GM21526 (cell line): ENCODE measurements around the gene VKORC1L1.
"Not testable (repeated sequence)": the region's sequence is repeated elsewhere in the genome, so short reads cannot be mapped to it uniquely, and the experiment has no call there.

Experiments used
- ATAC-seq: cut with Tn5 transposase; IDR thresholded peaks from one replicate; pipeline ENCODE4 v1.9.1; 2021; ENCODE audit warnings: moderate library complexity; ENCODE audit not compliant: unreplicated experiment, low FRiP score

VKORC1L1 gene

DNA sequence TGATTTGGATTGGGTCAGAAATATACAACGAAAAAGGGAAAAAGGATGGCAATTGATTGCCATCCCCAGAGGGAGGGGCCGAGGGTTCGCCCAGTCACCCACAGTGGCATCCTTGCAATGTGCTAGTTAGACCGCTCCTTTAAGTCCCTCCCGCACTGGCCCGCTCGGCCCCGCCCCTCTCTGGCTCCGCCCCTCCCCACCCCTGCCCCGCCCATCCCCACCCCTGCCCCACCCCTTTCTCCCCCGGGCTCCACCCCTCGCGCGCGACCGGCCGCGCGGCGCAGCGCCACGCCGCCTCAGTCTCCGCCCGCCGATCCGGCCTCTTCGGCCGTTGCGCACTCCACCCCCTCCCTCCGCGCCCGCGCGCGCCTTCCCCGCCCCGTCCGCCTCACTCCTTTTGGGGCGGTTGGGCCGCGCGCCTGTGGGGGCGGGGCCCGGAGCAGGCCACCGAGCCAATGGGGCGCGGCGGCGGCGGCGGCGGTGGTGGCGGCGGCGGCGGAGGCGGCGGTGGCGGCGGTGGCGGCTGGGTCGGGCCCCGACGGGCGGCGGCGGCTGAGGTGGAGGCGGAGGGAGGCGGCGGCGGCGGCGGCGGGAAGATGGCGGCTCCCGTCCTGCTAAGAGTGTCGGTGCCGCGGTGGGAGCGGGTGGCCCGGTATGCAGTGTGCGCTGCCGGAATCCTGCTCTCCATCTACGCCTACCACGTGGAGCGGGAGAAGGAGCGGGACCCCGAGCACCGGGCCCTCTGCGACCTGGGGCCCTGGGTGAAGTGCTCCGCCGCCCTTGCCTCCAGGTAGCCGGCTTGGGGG is at the start of gene VKORC1L1:
TSS of gene VKORC1L1 (plus strand) at position 299 of the 806 bp plus-strand sequence. CDS start at position 597, 298 bp downstream.
- ATAC-seq: peak; percentile 83

GRCh38 chr7:65827366-65827765 is 45.5 kb upstream of the VKORC1L1 start:
- ATAC-seq: no peak

DNA sequence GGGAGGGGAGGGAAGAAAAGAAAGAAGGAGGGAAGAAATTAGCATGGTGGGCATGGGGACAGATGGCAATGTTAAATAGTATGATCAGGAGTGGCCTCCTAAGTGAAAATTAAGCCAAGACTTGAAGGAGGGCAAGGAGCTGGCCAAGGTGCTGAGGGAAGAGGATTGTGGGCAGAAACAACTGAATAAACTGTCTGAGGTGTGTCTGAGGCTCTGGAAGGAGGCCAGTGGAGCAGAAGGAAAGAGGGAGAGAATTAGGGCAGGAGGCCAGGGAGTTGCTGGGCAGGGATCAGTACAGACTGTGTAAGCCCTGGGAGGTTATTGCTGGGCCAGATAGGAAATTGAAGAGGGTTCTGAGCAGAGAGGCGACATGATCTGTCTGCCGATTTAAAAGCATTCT is 40.6 kb upstream of the VKORC1L1 start:
- ATAC-seq: no peak

GRCh38 chr7:65836684-65837083 is 36.2 kb upstream of the VKORC1L1 start:
- ATAC-seq: not testable (repeated sequence)

DNA sequence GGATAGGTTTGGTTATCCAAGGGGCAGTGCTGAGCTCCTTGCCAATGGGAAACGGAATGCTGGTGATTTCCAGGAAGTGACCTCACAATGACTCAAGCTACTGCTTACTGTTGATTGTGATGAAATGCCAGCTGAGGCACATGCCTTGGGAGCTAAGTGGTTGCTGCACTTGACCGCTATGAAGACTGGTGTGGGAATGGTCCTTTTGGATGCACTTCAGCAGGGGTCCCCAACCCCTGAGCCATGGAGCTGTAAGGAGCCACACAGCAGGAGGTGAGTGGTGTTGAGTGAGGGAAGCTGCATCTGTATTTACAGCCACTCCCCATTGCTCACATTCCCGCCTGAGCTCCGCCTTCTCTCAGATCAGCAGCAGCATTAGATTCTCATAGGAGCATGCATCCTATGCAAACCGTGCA is 35.3 kb upstream of the VKORC1L1 start:
- not testable (repeated sequence) for ATAC-seq

- no peak for ATAC-seq
Observed at GRCh38 chr7:65839846-65840245, 33.0 kb upstream of the VKORC1L1 start.

DNA sequence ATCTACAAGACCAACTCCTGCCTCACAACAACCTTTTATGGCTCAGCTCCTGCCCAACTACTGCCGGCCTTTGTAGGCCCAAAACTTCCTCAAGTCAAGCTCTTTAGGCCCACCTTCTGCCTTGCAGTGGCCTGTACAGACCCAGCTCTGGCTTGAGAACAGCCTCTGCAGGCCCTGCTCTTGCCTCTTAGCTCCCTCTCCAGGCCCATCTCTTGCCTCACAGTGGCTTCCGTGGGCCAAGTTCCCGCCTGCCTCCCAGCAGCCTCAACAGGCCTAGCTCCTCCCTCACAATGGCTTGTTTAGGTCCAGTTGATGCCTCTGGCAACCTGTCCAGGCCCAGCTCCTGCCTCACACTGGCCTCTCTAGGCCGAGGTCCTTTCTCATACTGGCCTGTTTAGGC is 32.4 kb upstream of the VKORC1L1 start:
- ATAC-seq: no peak

- not testable (repeated sequence) for ATAC-seq
Observed at GRCh38 chr7:65843616-65844015, 29.3 kb upstream of the VKORC1L1 start.

- ATAC-seq: no peak
Observed at GRCh38 chr7:65846008-65846570, 26.8 kb upstream of the VKORC1L1 start.

GRCh38 chr7:65853426-65853825 is 19.4 kb upstream of the VKORC1L1 start:
- ATAC-seq: not testable (repeated sequence)

GRCh38 chr7:65853892-65854291 is 19.0 kb upstream of the VKORC1L1 start:
- not testable (repeated sequence) for ATAC-seq

DNA sequence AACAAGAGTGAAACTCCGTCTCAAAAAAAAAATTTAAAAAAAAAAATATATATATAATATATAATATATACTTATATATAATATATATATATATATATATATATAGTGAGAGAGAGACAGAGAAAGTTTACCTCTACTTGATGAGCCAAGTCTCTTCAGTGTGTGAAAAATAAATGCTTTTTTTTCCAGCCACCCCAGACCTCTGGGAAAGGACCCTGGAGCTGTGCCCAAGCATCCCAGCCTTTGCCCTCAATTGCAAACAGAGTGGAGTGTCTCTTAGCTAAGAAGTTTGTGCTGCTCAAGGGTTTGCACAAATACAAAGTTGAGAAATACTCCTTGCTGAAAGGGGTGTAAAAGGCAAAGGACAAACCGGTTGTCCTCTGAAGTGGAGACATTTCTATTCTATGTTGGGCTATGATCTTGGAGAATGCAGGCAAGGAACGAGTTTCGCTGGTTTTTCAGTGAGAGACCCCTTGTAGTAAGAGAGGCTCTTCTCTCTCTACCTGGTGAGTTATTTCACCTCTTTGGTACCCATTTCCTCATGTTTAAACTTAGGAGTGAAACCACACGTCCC is 15.5 kb upstream of the VKORC1L1 start:
- not testable (repeated sequence) for ATAC-seq

GRCh38 chr7:65858660-65859059 is 14.2 kb upstream of the VKORC1L1 start:
- ATAC-seq: not testable (repeated sequence)

- ATAC-seq: not testable (repeated sequence)
Observed at GRCh38 chr7:65866244-65866643, 6.6 kb upstream of the VKORC1L1 start.

- not testable (repeated sequence) for ATAC-seq
Observed at GRCh38 chr7:65867681-65868080, 5.2 kb upstream of the VKORC1L1 start.

DNA sequence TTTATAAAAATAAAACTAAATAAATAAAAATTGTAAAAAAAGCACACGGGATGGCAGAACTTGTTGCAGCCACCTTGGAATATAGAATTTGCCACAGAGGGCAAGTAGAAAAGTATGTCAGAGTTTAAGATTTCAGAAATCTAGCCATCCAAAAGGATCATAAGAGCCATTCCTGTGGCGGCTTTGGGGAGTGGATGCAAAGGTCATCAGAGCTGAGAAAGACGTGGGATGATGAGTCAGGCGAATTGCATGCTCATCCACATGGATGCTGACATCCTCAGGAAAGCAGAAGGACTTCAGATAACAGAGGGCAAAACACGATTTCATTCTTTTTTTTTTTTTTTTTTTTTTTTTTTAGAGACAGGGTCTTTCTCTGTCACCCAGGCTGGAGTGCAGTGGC is 3.6 kb upstream of the VKORC1L1 start:
- ATAC-seq: not testable (repeated sequence)

DNA sequence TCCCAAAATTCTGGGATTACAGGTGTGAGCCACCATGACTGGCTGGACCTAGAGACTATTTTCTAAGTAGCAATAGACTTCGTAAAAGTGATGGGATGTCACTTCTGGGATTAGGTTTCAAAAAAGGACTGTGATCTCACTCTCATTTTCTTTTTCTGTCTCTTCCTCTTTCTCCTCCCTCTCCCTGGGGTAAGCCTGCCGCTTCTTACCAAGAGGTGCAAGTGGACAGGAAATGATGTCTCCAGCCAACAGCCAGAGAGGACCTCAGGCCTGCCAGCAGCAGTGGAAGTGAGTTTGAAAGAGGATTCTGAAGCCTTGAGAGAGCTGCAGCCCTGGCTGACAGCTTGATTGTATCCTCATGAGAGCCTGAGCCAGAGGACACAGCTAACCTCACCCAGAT is 1.4 kb upstream of the VKORC1L1 start:
- not testable (repeated sequence) for ATAC-seq

DNA sequence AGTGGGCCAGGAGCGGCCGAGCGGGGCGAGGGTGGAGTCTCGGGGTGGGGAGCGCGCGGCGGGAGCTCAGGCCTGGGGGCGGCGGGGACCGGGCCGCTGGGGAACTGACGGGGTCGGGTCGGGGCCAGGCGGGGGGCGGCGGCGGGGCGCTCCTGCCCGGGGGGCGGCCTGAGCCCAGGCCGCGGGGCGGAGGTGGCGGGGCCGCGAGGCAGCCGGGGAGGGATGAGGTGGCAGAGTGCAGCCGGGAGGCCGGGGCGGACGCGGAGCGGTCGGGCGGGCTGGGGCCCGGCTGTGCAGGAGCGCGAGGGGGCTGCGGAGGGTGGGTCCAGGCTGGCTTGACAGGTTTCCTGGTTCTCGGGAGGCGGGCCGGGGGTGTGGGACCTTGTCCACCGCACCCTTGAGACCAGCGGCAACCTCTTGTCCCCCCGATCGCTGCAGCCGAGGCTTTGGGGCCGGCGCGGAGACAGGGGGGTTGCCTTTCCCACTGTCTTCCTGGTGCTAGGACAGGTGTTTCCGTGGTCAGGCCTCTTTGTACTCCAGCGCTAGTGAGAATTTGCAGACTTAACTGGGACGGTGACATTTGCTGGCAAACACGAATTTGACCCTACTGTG is 814 bp downstream of the VKORC1L1 start:
- ATAC-seq: peak; percentile 30

- ATAC-seq: not testable (repeated sequence)
Observed at GRCh38 chr7:65875715-65876114, 2.8 kb downstream of the VKORC1L1 start.

GRCh38 chr7:65879292-65880153 is 6.6 kb downstream of the VKORC1L1 start:
- not testable (repeated sequence) for ATAC-seq
